Upper lobe of right lung (tissue), 1 donor: ENCODE measurements around the gene TNPO2. TPM values are rescaled to one million over a fixed set of nuclear protein-coding genes. Genes with fewer than 3 reads are reported as not detected.

Experiments
- ATAC-seq: fragments of 200-7000 bp; cut with Tn5 transposase; one replicate; pipeline ENCODE4 v1.9.1; 2020; ENCODE audit warnings: mild to moderate bottlenecking, moderate library complexity
- DNase-seq: peaks from one replicate; pipeline ENCODE4 v3.0.0-alpha.2; 2020
- H3K27ac ChIP-seq: fragments of 200-600 bp; one replicate; pipeline ENCODE4 v1.8.0; 2022
- H3K27me3 ChIP-seq: fragments of 200-600 bp; one replicate; pipeline ENCODE4 v1.8.0; 2022; ENCODE audit warnings: mild to moderate bottlenecking
- H3K36me3 ChIP-seq: fragments of 200-600 bp; one replicate; pipeline ENCODE4 v1.8.0; 2022
- H3K4me1 ChIP-seq: fragments of 200-600 bp; one replicate; pipeline ENCODE4 v1.8.0; 2022
- H3K4me3 ChIP-seq: fragments of 200-600 bp; one replicate; pipeline ENCODE4 v1.8.0; 2022; ENCODE audit warnings: mild to moderate bottlenecking
- H3K9me3 ChIP-seq: fragments of 200-600 bp; one replicate; pipeline ENCODE4 v1.8.0; 2022
- CTCF ChIP-seq: fragments of 200-600 bp; IDR thresholded peaks from one replicate; pipeline ENCODE4 v1.8.0; 2022; ENCODE audit warnings: antibody characterized with exemption
- intact Hi-C: fragments of 100-400 bp; cut with DNase I; formaldehyde crosslinking; loops from one replicate; pipeline ENCODE4 v1.11.0; 2022
- total RNA-seq: library from RNA; stranded (reverse); fragmentation: NEBNext Ultra II Directional; extraction: Animal tissue kit (Norgen Biotek cat#: 25700); gene quantifications from one replicate; pipeline ENCODE4 v1.2.1, GENCODE V29; 2021
- donor health status: DM: no; HTN: yes; CAD: no; lungs with severe emphysema.

The TNPO2 gene
- total RNA-seq, 1 donor from 2014 or later: 49.0 TPM

- ATAC-seq (peak; percentile 94), DNase-seq (peak; percentile 86)
- peak; percentile 94 for TF ChIP-seq CTCF
- peaks cover 4% of the 10 kb centered on the region for H3K27me3 ChIP-seq
- H3K4me3 ChIP-seq: peak overlapping the region; percentile 39
- no peak overlapping the region for H3K27ac ChIP-seq
- peaks cover 10% of the 10 kb centered on the region for H3K4me1 ChIP-seq
- intact Hi-C loops: no loop called here
- H3K9me3 ChIP-seq: no peaks in the 10 kb centered on the region
- H3K36me3 ChIP-seq: peaks cover 4% of the 10 kb centered on the region
Measured at GRCh38 chr19:12757544-12758274, 34.0 kb upstream of the TNPO2 start.

- TF ChIP-seq CTCF: no peak
- no peak for DNase-seq
- H3K27me3 ChIP-seq: peaks cover 7% of the 10 kb centered on the region
- ATAC-seq: no peak
- H3K4me1 ChIP-seq: peaks cover 10% of the 10 kb centered on the region
- no peak overlapping the region for H3K27ac ChIP-seq
- no peaks in the 10 kb centered on the region for H3K9me3 ChIP-seq
- H3K4me3 ChIP-seq: no peak overlapping the region
- intact Hi-C loops: no loop called here
- no peaks in the 10 kb centered on the region for H3K36me3 ChIP-seq
Measured at GRCh38 chr19:12756150-12756883, 32.6 kb upstream of the TNPO2 start.

- ATAC-seq (no peak), DNase-seq (no peak)
- intact Hi-C loops: no loop called here
- Histone ChIP-seq H3K9me3 (no peaks in the 10 kb centered on the region), H3K4me1 (peaks cover 18% of the 10 kb centered on the region), H3K27ac (no peak overlapping the region), H3K36me3 (no peaks in the 10 kb centered on the region), H3K4me3 (no peak overlapping the region), H3K27me3 (peaks cover 7% of the 10 kb centered on the region)
- no peak for TF ChIP-seq CTCF
Measured at GRCh38 chr19:12754465-12755196, 30.9 kb upstream of the TNPO2 start.

GRCh38 chr19:12752056-12752781, 28.5 kb upstream of the TNPO2 start:
- ATAC-seq (no peak), DNase-seq (no peak)
- H3K4me1 ChIP-seq: peaks cover 10% of the 10 kb centered on the region
- H3K36me3 ChIP-seq: peaks cover 9% of the 10 kb centered on the region
- peaks cover 7% of the 10 kb centered on the region for H3K27me3 ChIP-seq
- intact Hi-C loops: no loop called here
- H3K9me3 ChIP-seq: no peaks in the 10 kb centered on the region
- H3K4me3 ChIP-seq: no peak overlapping the region
- TF ChIP-seq CTCF: no peak
- H3K27ac ChIP-seq: no peak overlapping the region

- no peak for ATAC-seq
- no peak for DNase-seq
- Histone ChIP-seq H3K9me3 (no peaks in the 10 kb centered on the region), H3K4me3 (no peak within 1 kb of the TSS), H3K36me3 (peaks cover 13% of the 10 kb centered on the region), H3K4me1 (peaks cover 8% of the 10 kb centered on the region), H3K27ac (no peak within 1 kb of the TSS), H3K27me3 (peaks cover 7% of the 10 kb centered on the region)
- intact Hi-C loops: no loop called here
- no peak for TF ChIP-seq CTCF
Measured at GRCh38 chr19:12751635-12752034, 27.9 kb upstream of the TNPO2 start, which contains the start of gene BEST2. Gene BEST2, plus strand, starts transcription at chr19:12751791. Its CDS starts 802 bp downstream, at chr19:12752593.
